ENCODE measurements around the gene SMC1B. TPM values are rescaled to one million over a fixed set of nuclear protein-coding genes. Genes with fewer than 3 reads are reported as not detected.

The SMC1B gene
- total RNA-seq, 3 donors from 2014 or later: not detected

DNA sequence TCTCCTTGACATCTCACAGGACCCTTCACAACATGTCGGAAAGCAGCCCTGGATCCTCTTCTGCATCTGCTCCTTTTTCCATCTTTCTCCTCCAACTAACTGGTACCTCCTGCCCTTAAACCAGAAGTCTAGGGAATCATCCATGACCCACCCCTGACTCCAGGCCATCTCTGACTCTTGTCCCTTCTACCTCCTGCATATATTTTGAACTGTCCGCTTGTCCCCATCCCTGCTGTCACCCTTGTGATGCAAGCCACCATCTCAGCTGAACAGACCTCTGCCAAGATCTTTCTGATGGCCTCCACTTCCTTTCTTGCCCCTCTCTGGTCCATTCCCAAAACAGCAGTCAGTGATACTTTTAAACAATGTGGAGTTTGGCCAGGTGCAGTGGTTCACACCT lies 7.1 kb upstream of the SMC1B start:
- Histone ChIP-seq H3K4me1 (no peaks in the 10 kb centered on the region), H3K27me3 (no peaks in the 10 kb centered on the region), H3K9me3 (no peaks in the 10 kb centered on the region), H3K36me3 (no peaks in the 10 kb centered on the region), H3K27ac (no peak overlapping the region), H3K4me3 (no peak overlapping the region)
- TF ChIP-seq POLR2A (IDR thresholded peaks at IDR 0.05) (no peak), POLR2AphosphoS5 (IDR thresholded peaks at IDR 0.05) (no peak)
- TF ChIP-seq, protein P1, sequence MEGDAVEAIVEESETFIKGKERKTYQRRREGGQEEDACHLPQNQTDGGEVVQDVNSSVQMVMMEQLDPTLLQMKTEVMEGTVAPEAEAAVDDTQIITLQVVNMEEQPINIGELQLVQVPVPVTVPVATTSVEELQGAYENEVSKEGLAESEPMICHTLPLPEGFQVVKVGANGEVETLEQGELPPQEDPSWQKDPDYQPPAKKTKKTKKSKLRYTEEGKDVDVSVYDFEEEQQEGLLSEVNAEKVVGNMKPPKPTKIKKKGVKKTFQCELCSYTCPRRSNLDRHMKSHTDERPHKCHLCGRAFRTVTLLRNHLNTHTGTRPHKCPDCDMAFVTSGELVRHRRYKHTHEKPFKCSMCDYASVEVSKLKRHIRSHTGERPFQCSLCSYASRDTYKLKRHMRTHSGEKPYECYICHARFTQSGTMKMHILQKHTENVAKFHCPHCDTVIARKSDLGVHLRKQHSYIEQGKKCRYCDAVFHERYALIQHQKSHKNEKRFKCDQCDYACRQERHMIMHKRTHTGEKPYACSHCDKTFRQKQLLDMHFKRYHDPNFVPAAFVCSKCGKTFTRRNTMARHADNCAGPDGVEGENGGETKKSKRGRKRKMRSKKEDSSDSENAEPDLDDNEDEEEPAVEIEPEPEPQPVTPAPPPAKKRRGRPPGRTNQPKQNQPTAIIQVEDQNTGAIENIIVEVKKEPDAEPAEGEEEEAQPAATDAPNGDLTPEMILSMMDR (IDR thresholded peaks at IDR 0.05): no peak
- peak in 1 of 2 donors; percentile 6 for DNase-seq (ENCODE audit: low spot score in 2 of 2)
- intact Hi-C loops (cut with DNase I; ENCODE audit: low total_unique reads): no loop called here

DNA sequence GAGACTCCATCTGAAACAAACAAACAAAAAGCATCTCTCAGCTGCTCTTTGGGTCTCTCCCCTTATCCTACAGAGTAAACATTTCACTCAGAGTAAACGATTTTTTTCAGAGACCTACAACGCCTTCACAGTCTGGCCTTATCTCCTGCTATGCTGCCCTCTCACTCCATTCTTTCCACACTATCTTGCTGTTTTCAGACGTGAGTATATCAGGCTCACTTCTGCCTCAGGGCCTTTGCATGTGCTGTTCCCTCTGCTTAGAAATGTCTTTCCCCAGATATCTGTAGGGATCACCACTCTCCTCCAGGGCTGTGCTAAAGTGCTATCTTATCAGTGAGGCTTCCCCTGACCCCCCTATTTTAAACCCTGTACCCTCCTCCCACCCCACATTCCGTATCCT lies 6.6 kb upstream of the SMC1B start:
- TF ChIP-seq, protein P1 (IDR thresholded peaks at IDR 0.05): no peak
- TF ChIP-seq POLR2AphosphoS5 (IDR thresholded peaks at IDR 0.05) (no peak), POLR2A (IDR thresholded peaks at IDR 0.05) (no peak)
- H3K4me3 ChIP-seq: no peak overlapping the region
- H3K9me3 ChIP-seq: no peaks in the 10 kb centered on the region
- intact Hi-C loops (cut with DNase I; ENCODE audit: low total_unique reads): no loop called here
- H3K27ac ChIP-seq: no peak overlapping the region
- H3K27me3 ChIP-seq: no peaks in the 10 kb centered on the region
- no peak for DNase-seq (ENCODE audit: low spot score in 2 of 2)
- H3K36me3 ChIP-seq: no peaks in the 10 kb centered on the region
- H3K4me1 ChIP-seq: no peaks in the 10 kb centered on the region

DNA sequence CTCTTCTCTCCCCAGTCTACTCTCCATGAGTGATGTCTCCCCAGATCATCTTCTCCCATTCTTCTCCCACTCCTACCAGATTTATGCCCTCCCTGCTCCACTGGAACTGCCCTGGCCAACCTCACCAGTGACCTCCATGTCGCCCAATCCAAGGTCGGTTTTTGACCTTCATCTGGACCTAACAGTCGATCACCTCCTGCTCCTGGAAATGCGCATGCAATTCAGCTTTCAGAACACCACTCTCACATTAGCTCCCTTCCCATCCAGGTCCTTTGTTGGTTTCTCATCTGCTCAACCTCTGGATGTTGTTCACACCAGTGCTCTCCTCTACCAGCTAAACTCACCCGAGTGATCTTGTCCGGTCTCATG lies 5.4 kb upstream of the SMC1B start:
- H3K4me3 ChIP-seq: no peak overlapping the region
- H3K4me1 ChIP-seq: no peaks in the 10 kb centered on the region
- H3K36me3 ChIP-seq: no peaks in the 10 kb centered on the region
- no peaks in the 10 kb centered on the region for H3K9me3 ChIP-seq
- TF ChIP-seq POLR2A (IDR thresholded peaks at IDR 0.05) (no peak), POLR2AphosphoS5 (IDR thresholded peaks at IDR 0.05) (no peak)
- TF ChIP-seq, protein P1 (IDR thresholded peaks at IDR 0.05): no peak
- no peaks in the 10 kb centered on the region for H3K27me3 ChIP-seq
- DNase-seq (ENCODE audit: low spot score in 2 of 2): no peak
- H3K27ac ChIP-seq: no peak overlapping the region
- intact Hi-C loops (cut with DNase I; ENCODE audit: low total_unique reads): no loop called here

DNA sequence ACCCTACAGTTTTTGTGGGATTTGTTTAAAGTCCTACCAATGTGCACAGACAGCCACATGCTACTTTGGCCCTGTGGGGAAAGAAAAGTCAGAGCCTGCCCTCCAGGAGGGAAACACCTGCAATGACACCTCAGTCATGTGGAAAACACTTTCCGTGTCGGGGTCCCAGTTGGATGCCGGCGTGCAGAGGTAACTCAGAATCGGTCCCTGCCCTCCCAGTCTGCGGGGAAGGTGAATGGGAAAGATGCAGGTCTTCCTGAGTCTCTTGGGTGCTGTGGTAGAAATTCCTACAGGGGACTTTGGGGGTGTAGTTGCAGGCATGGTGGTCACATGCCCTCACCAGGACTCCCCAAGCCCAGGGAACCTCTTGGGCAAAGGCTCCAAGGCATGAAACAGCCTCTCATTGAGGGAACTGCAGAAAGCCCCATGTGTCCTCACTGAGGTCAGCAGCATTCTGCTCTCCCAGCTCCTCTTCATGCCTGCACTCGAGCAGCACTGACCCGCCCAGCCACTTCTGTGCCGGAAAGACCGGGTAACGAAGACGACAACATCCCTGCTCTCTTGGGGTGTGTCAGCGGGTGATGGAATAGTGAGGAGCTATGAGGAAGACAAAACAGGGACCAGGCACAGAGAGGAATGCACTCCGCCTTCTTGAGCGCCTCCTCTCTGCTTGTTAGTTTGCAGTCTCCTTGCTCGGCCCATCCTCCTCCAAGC lies 4.8 kb upstream of the SMC1B start:
- peak in 1 of 2 donors; percentile 6 for DNase-seq (ENCODE audit: low spot score in 2 of 2)
- no peak overlapping the region for H3K4me3 ChIP-seq
- no peak overlapping the region for H3K27ac ChIP-seq
- H3K9me3 ChIP-seq: no peaks in the 10 kb centered on the region
- no peaks in the 10 kb centered on the region for H3K4me1 ChIP-seq
- intact Hi-C loops (cut with DNase I; ENCODE audit: low total_unique reads): no loop called here
- H3K36me3 ChIP-seq: no peaks in the 10 kb centered on the region
- TF ChIP-seq POLR2AphosphoS5 (IDR thresholded peaks at IDR 0.05) (no peak), POLR2A (IDR thresholded peaks at IDR 0.05) (no peak)
- TF ChIP-seq, protein P1 (IDR thresholded peaks at IDR 0.05): no peak
- no peaks in the 10 kb centered on the region for H3K27me3 ChIP-seq

DNA sequence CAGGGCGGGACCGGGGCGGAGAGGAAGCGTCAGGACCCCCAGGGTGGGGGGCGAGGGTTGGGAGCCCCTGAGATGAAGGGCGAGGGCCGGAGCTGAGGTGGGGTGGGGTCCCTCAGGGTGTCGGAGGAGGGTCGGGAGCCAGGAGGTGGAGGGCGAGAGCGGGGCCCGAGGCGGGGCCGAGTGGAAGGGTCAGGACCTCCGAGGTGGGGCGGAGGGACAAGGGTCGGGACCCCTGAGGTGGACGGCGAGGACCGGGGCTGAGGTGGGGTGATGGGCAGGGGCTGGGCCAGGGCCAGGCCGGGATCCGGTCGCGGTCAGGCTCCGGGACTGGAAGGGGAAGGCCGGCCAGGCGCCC lies 409 bp downstream of the SMC1B start:
- no peaks in the 10 kb centered on the region for H3K36me3 ChIP-seq

More for the DNA sequence above, 409 bp downstream of the SMC1B start:
- H3K4me1 ChIP-seq: no peaks in the 10 kb centered on the region
- H3K9me3 ChIP-seq: no peaks in the 10 kb centered on the region
- no peaks in the 10 kb centered on the region for H3K27me3 ChIP-seq
- no peak for TF ChIP-seq POLR2AphosphoS5 (IDR thresholded peaks at IDR 0.05)
- TF ChIP-seq, protein P1 (IDR thresholded peaks at IDR 0.05): no peak
- TF ChIP-seq POLR2A (IDR thresholded peaks at IDR 0.05): no peak
- H3K4me3 ChIP-seq: peak overlapping the region in 2 of 3 donors; percentile 60 to 69
- H3K27ac ChIP-seq: peak overlapping the region in 1 of 2 donors; percentile 78
- intact Hi-C loops (cut with DNase I; ENCODE audit: low total_unique reads): no loop called here
- DNase-seq (ENCODE audit: low spot score in 2 of 2): no peak

Measured in breast epithelium (tissue), 4 donors.